H9 (cell line): ENCODE measurements around the gene ALDH1B1. TPM values are rescaled to one million over a fixed set of nuclear protein-coding genes. Genes with fewer than 3 reads are reported as not detected.
A peak's percentile ranks its signal among the peaks of the same experiment; 100 is the strongest.

Experiments
- DNase-seq: peaks from one replicate; pipeline ENCODE4 v3.0.0-alpha.2; 2017
- H2AFZ ChIP-seq: one replicate; pipeline ENCODE4 v1.6.1; 2013; ENCODE audit warnings: mild to moderate bottlenecking, low read length, control low read depth, moderate library complexity
- H2AK5ac ChIP-seq: 2 replicates; pipeline ENCODE4 v1.6.1; 2013; ENCODE audit warnings: low read length, control low read depth, mixed read lengths; ENCODE audit not compliant: insufficient read length
- H2BK120ac ChIP-seq: one replicate; pipeline ENCODE4 v1.6.1; 2013; ENCODE audit warnings: low read depth, mild to moderate bottlenecking, low read length, control low read depth, inconsistent platforms; ENCODE audit not compliant: poor library complexity, severe bottlenecking
- H2BK12ac ChIP-seq: 2 replicates; pipeline ENCODE4 v1.6.1; 2013; ENCODE audit warnings: low read length, control low read depth, mixed read lengths, low read depth; ENCODE audit not compliant: insufficient read length
- H2BK15ac ChIP-seq: 2 replicates; pipeline ENCODE4 v1.6.1; 2013; ENCODE audit warnings: low read depth, low read length, control low read depth
- H2BK20ac ChIP-seq: one replicate; pipeline ENCODE4 v1.6.1; 2013; ENCODE audit warnings: low read depth, mild to moderate bottlenecking, low read length, control low read depth, inconsistent platforms; ENCODE audit not compliant: poor library complexity, severe bottlenecking
- H2BK5ac ChIP-seq: 2 replicates; pipeline ENCODE4 v1.6.1; 2013; ENCODE audit warnings: low read length, control low read depth, mixed read lengths; ENCODE audit not compliant: insufficient read length
- H3K14ac ChIP-seq: 2 replicates; pipeline ENCODE4 v1.6.1; 2013; ENCODE audit warnings: low read length, control low read depth; ENCODE audit not compliant: insufficient read depth
- H3K18ac ChIP-seq: 2 replicates; pipeline ENCODE4 v1.6.1; 2013; ENCODE audit warnings: low read depth, mild to moderate bottlenecking, mixed read lengths, low read length, control low read depth; ENCODE audit not compliant: insufficient read length
- H3K23ac ChIP-seq: 2 replicates; pipeline ENCODE4 v1.6.1; 2013; ENCODE audit warnings: low read length, control low read depth, mixed read lengths, low read depth; ENCODE audit not compliant: insufficient read length
- H3K23me2 ChIP-seq: 2 replicates; pipeline ENCODE4 v1.6.1; 2013; ENCODE audit warnings: low read depth, mild to moderate bottlenecking, mixed read lengths, low read length, control low read depth; ENCODE audit not compliant: insufficient read length, poor library complexity, severe bottlenecking
- H3K27ac ChIP-seq: 2 replicates; pipeline ENCODE4 v1.5.1; 2013; ENCODE audit warnings: low read length, control low read depth, mixed read lengths, low read depth; ENCODE audit not compliant: insufficient read length
- H3K27me3 ChIP-seq: 2 replicates; pipeline ENCODE4 v1.6.1; 2013; ENCODE audit warnings: low read length, control low read depth, inconsistent platforms; ENCODE audit not compliant: insufficient read depth
- H3K4ac ChIP-seq: 2 replicates; pipeline ENCODE4 v1.6.1; 2013; ENCODE audit warnings: low read depth, mild to moderate bottlenecking, control low read depth, inconsistent platforms, low read length, moderate library complexity
- H3K4me1 ChIP-seq: 2 replicates; pipeline ENCODE4 v1.6.1; 2013; ENCODE audit warnings: low read length, control low read depth, inconsistent platforms; ENCODE audit not compliant: insufficient read depth
- H3K4me2 ChIP-seq: 2 replicates; pipeline ENCODE4 v1.6.1; 2013; ENCODE audit warnings: low read length, control low read depth, mixed read lengths; ENCODE audit not compliant: insufficient read length, insufficient read depth
- H3K56ac ChIP-seq: 2 replicates; pipeline ENCODE4 v1.6.1; 2013; ENCODE audit warnings: low read depth, mild to moderate bottlenecking, mixed read lengths, low read length, control low read depth; ENCODE audit not compliant: insufficient read length
- H3K79me1 ChIP-seq: 2 replicates; pipeline ENCODE4 v1.6.1; 2013; ENCODE audit warnings: low read depth, mild to moderate bottlenecking, moderate library complexity, low read length, control low read depth, inconsistent platforms; ENCODE audit not compliant: insufficient read depth, poor library complexity, severe bottlenecking
- H3K79me2 ChIP-seq: 2 replicates; pipeline ENCODE4 v1.6.1; 2013; ENCODE audit warnings: low read length, control low read depth, inconsistent platforms; ENCODE audit not compliant: insufficient read depth
- H3K9ac ChIP-seq: 2 replicates; pipeline ENCODE4 v1.6.1; 2013; ENCODE audit warnings: low read length, control low read depth, mixed read lengths; ENCODE audit not compliant: insufficient read length; ENCODE audit errors: extremely low read depth
- H3K9me3 ChIP-seq: one replicate; pipeline ENCODE4 v1.6.1; 2013; ENCODE audit warnings: low read depth, low read length, inconsistent platforms; ENCODE audit not compliant: control insufficient read depth
- H3T11ph ChIP-seq: one replicate; pipeline ENCODE4 v1.6.1; 2013; ENCODE audit warnings: mild to moderate bottlenecking, low read length, control low read depth, inconsistent platforms
- H4K20me1 ChIP-seq: one replicate; pipeline ENCODE4 v1.6.1; 2013; ENCODE audit not compliant: control insufficient read depth, insufficient read length, insufficient read depth
- H4K5ac ChIP-seq: 2 replicates; pipeline ENCODE4 v1.6.1; 2013; ENCODE audit warnings: low read depth, mild to moderate bottlenecking, mixed read lengths, low read length, control low read depth; ENCODE audit not compliant: insufficient read length
- H4K8ac ChIP-seq: replicated peaks from 2 replicates; pipeline ENCODE4 v1.6.1; 2013; ENCODE audit warnings: low read length, control low read depth, mixed read lengths, low read depth; ENCODE audit not compliant: insufficient read length
- H4K91ac ChIP-seq: 2 replicates; pipeline ENCODE4 v1.6.1; 2013; ENCODE audit warnings: low read depth, mild to moderate bottlenecking, moderate library complexity, mixed read lengths, low read length, control low read depth; ENCODE audit not compliant: insufficient read length
- H3K27ac Mint-ChIP-seq, 3 experiments: 2 replicates in 2 of 3; 3 replicates in 1 of 3; pipeline ENCODE4 v1.8.0; 2020 to 2021; ENCODE audit warnings: mixed read lengths in 3 of 3, mild to moderate bottlenecking in 1 of 3, moderate library complexity in 1 of 3
- H3K27me3 Mint-ChIP-seq: 2 replicates; pipeline ENCODE4 v1.8.0; 2021; ENCODE audit warnings: low read depth, mild to moderate bottlenecking, moderate library complexity, mixed read lengths
- H3K36me3 Mint-ChIP-seq, 3 experiments: 2 replicates in 2 of 3; 3 replicates in 1 of 3; pipeline ENCODE4 v1.8.0; 2020 to 2021; ENCODE audit warnings: low read depth in 3 of 3, mixed read lengths in 3 of 3; ENCODE audit not compliant: insufficient read depth in 1 of 3
- H3K4me1 Mint-ChIP-seq, 2 experiments: 2 replicates each; pipeline ENCODE4 v1.8.0; 2020; ENCODE audit warnings: mixed read lengths in 2 of 2
- H3K4me3 Mint-ChIP-seq, 2 experiments: 2 replicates in 1 of 2; 3 replicates in 1 of 2; pipeline ENCODE4 v1.8.0; 2020 to 2021; ENCODE audit warnings: mild to moderate bottlenecking in 2 of 2, mixed read lengths in 2 of 2, moderate library complexity in 1 of 2
- H3K9me3 Mint-ChIP-seq, 2 experiments: 2 replicates in 1 of 2; 3 replicates in 1 of 2; pipeline ENCODE4 v1.8.0; 2020; ENCODE audit warnings: mild to moderate bottlenecking in 2 of 2, mixed read lengths in 2 of 2, moderate library complexity in 1 of 2
- CTCF ChIP-seq: fragments of 200-600 bp; sonication (generic); conservative IDR thresholded peaks from 3 replicates; pipeline ENCODE4 v1.8.0; 2021; ENCODE audit warnings: antibody characterized with exemption, mild to moderate bottlenecking
- WGBS: extraction: QIAGEN DNeasy Blood & Tissue Kit; methylation state at CpG from one replicate; pipeline ENCODE4 v1.1.7; 2013; ENCODE audit warnings: missing lambda C conversion rate, low lambda C conversion rate, mixed read lengths; ENCODE audit not compliant: insufficient read length; ENCODE audit errors: extremely low coverage; 5-methylcytosine and 5-hydroxymethylcytosine counted together
- total RNA-seq: library from RNA; stranded (reverse); gene quantifications from 2 replicates; pipeline ENCODE4 v1.2.1, GENCODE V29; 2021

Gene ALDH1B1
- total RNA-seq, 1 experiment from 2014 or later, result 49.6 TPM

GRCh38 chr9:38423973-38424843 lies 31.7 kb downstream of the ALDH1B1 start, which contains the start of gene IGFBPL1:
TSS of gene IGFBPL1 (minus strand) at chr9:38424454. CDS start at chr9:38424424, 30 bp downstream.
- Histone ChIP-seq H2BK15ac (no peak within 1 kb of the TSS), H2BK120ac (no peak within 1 kb of the TSS), H4K8ac (no peak within 1 kb of the TSS), H2BK20ac (no peak within 1 kb of the TSS), H2BK5ac (no peak within 1 kb of the TSS), H3T11ph (no peak within 1 kb of the TSS), H3K27me3 (peaks cover 18% of the 10 kb centered on the region; the same call in 1 of the 2 replicates), H3K23me2 (peaks cover 10% of the 10 kb centered on the region), H3K79me2 (no peaks in the 10 kb centered on the region), H3K9me3 (no peaks in the 10 kb centered on the region), H3K79me1 (no peaks in the 10 kb centered on the region), H3K9ac (no peak within 1 kb of the TSS), H3K56ac (no peak within 1 kb of the TSS), H2AFZ (no peak within 1 kb of the TSS), H3K4ac (no peak within 1 kb of the TSS), H2AK5ac (no peak within 1 kb of the TSS), H4K91ac (no peak within 1 kb of the TSS), H4K20me1 (no peaks in the 10 kb centered on the region), H3K14ac (no peak within 1 kb of the TSS; the same call in 1 of the 2 replicates), H3K4me2 (peak within 1 kb of the TSS; percentile 51), H3K18ac (no peak within 1 kb of the TSS), H3K23ac (no peak within 1 kb of the TSS), H3K27ac (no peak within 1 kb of the TSS), H3K4me1 (no peaks in the 10 kb centered on the region; the same call in 1 of the 2 replicates), H2BK12ac (no peak within 1 kb of the TSS), H4K5ac (no peak within 1 kb of the TSS)
- no peak for TF ChIP-seq CTCF
- Mint-ChIP-seq H3K4me1 (peaks cover 52 to 63% of the 10 kb centered on the region in 2 experiments), H3K27ac (no peak within 1 kb of the TSS), H3K9me3 (no peaks in the 10 kb centered on the region), H3K36me3 (no peaks in the 10 kb centered on the region; a peak in 1 of 7 replicates), H3K4me3 (peak within 1 kb of the TSS; percentile 59 to 75), H3K27me3 (peaks cover 56% of the 10 kb centered on the region)
- peak; percentile 61 for DNase-seq
- WGBS, result no CpG with 5 or more reads among the region's 115 CpGs
